Left kidney (tissue), 2 donors: Measurements from ENCODE around the gene ANKRD65. TPM values are rescaled to one million over a fixed set of nuclear protein-coding genes. Genes with fewer than 3 reads are reported as not detected.
"Not testable (repeated sequence)": the region's sequence is repeated elsewhere in the genome, so short reads cannot be mapped to it uniquely, and the experiment has no call there.

Experiments
- DNase-seq: peaks from one replicate; pipeline ENCODE4 v3.0.0-alpha.2; 2013
- polyA plus RNA-seq: library from polyadenylated mRNA; unstranded; fragments of 120-200 nt; gene quantifications from one replicate; pipeline ENCODE4 v1.2.1, GENCODE V29; 2013; ENCODE audit not compliant: insufficient read length

Gene ANKRD65
- polyA plus RNA-seq, 1 donor: 8.5 TPM

GRCh38 chr1:1397839-1398523 is 23.1 kb downstream of the ANKRD65 start:
- no peak for DNase-seq

DNA sequence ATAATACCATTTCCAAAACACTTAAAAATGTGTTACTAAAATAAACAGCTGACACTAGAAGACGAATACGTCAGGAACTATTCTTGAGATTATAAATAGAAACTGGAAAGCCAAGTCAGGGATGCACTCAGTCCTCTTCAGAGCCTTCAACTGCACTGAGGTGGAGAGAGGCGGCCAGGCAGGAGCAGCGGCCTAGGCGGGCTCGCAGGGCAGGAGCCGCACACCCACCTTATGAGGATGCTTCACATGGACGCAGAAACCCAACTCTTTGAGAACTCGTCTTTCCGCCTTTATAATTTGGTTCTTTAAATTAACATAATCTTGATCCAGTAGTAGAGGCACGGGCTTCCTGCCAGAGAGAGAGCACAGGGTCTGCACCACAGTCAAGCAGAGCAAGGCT is 25.9 kb downstream of the ANKRD65 start:
- DNase-seq: no peak

DNA sequence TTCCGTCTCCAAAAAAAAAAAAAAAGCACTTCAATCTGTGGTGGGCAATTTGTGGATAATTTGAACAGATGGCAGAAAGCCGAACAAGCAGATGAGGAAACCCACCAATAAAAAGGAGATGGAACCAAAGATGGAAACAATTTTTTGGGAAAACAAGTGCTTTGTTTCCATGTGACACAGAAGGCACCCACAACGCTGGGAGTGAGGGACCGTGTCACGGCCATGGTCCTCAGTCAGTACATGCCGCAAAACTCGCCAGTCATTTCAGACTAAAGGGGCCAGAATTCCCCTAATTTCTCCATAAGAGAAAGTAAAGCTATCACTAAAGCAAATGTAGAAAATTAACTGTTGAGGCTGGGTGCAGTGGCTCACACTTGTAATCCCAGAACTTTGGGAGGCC is 27.0 kb downstream of the ANKRD65 start:
- no peak for DNase-seq

DNA sequence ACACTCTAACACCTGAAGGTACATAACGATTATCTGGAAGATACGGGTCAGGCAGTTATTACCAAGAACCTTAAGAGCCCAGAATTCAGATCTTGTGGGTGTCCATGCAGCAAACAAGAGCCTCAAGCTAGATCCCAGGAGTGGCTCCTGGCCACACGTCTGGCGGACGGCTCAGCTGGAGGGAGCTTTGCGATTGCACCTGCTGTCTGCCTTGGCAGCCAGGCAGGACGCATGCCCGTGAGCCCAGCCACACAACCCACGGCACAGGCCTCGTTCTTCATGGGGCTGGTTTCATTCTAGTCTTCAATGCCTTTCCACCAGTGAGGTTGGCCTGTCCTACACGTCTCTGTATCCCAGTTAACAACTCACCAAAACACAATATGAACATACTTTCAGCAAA is 27.6 kb downstream of the ANKRD65 start:
- no peak for DNase-seq

- no peak for DNase-seq
These were observed 28.1 kb downstream of the ANKRD65 start for GRCh38 chr1:1393014-1393413.

GRCh38 chr1:1391225-1391624 is 29.9 kb downstream of the ANKRD65 start:
- DNase-seq: no peak

GRCh38 chr1:1390675-1391074 is 30.4 kb downstream of the ANKRD65 start:
- DNase-seq: no peak

DNA sequence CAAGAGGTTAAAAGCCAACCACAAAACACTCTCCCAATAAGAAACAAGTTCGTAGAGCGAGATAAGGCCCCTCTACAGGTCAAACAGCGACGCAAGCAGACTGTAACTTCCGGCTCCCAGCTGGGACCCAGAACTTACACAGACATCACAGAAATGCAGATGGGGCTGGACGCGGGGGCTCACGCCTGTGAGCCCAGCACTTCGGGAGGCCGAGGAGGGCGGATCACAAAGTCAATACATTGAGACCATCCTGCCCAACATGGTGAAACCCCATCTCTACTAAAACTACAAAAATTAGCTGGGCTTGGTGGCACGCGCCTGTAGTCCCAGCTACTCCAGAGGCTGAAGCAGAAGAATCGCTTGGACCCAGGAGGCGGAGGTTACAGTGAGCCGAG is 33.0 kb downstream of the ANKRD65 start:
- no peak for DNase-seq

- DNase-seq: no peak
These were observed 33.7 kb downstream of the ANKRD65 start for GRCh38 chr1:1387098-1388077.

DNA sequence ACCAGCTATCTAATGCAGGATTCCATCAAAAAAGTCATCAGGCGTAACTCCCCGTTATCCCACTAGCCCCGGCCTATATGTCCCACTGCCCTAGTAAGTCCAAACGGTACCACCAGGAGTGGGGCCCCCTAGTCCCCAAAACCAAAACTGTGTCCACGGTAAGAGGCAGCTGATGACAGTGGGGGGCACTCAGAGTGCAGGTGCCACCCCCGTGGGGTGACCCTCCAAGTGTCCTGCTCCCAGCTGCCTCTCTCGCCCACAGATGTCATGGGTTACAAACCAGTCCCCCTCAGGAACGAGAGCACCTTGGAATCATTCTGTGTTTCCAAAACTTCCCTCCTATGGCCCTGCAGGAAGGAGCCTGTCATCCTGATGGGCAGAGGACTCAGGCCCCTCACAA is 35.1 kb downstream of the ANKRD65 start:
- no peak for DNase-seq

DNA sequence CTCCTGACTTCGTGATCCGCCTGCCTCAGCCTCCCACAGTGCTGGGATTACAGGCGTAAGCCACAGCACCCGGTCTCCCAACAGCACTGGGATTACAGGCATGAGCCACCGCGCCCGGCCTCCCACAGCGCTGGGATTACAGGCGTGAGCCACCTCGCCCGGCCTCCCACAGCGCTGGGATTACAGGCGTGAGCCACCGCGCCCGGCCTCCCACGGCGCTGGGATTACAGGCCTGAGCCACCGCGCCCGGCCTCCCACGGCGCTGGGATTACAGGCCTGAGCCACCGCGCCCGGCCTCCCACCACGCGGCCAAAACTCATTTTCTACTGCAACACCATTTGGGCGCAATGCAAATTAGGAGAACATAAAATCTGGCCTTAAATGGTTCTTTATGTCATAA is 35.7 kb downstream of the ANKRD65 start:
- DNase-seq: not testable (repeated sequence)

GRCh38 chr1:1381294-1381693 is 39.8 kb downstream of the ANKRD65 start:
- no peak for DNase-seq

- no peak for DNase-seq
These were observed 40.2 kb downstream of the ANKRD65 start for GRCh38 chr1:1380860-1381259.

DNA sequence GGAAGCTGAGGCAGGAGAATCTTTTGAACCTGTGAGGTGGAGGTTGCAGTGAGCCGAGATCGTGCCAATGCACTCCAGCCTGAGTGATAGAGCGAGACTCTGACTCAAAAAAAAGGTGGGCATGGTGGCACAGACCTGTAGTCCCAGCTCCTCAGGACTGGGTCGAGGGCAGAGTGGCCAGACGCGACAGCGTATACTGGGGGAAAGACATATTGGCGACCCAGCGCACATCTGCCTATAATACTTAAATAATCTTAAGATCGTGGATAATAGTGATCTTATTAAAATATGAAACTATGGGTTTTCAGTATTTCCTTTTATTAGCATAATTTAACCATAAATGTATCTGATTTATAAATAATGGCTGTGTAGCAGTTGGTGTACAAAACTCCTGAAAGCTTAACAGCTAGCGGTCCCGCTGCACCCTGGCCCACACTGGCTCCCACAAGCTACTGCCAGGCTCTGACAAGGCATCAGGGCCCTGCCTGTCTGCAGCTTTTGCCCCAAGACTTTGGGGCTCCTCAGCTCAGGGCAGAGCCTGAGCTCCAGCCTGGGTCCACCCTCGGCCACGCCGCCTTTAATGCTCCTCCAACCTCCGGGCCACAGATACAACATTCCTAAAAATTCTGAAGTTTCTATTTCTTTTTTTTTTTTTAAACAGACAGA is 43.4 kb downstream of the ANKRD65 start:
- DNase-seq: no peak

DNA sequence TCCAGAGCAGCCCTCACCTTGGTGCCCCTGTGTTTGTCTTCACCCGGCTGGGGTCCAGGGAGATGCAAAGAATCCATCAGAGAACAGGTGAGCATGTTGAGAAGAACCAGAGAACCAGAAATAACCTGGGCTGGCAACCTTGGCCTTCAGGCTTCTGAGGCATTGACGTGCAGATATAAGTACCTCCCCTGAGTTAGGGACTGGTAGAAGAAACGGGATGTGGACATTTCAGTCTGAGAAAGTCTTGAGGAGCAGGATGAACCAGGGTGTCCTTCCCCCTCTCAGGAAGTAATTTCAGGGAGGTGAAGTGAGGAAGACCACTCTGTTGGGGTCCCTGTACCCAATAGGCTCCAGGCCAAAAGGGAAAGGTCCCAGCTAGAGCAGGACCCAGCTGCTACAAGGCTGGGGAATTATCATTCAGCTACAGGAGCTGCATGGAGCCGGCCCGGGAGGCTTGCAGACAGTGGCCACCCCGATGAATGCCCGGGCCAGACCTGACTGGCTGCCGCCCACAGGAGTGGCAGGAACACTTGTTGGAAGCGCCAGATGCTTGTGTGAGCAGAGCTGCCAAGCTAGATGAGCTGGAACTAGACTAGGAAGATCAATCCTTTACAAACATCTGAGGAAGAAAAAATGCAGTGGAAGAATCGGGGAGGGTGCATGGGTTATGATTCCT is 44.4 kb downstream of the ANKRD65 start:
- no peak for DNase-seq

DNA sequence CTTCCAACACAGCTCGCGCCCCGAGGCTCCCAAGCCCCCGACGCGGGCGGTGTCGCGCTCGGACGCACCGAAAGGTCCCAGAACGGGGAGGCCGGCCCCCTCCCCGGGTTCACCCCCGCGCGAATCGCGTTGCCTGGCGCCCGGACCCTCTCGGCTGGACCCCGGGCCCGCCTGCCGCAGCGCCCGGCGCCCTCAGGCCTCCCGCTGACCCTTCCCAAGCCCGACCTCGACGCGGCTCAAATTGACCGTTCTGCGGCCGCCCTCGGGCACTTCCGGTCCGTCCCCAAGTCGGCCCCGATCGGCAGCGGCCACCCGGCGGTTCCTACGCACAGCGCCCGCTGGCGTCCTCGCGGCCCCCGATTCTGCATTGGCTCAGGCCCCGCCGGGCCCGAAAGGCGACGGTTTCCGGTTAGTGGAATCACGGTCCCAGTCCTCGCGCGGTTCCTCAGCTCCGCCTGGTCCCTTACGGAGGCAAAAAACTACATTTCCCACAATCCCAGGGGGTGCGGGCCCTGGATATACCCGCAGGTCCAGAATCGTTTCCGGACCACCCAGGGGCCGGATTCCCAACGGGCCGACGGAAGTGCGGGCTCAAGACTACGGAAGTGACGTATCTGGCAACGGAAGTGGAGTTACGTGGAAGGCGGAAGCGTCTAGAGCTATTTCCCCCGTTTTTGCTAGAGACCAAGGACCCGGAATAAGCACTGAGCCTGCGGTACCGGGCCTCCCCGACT is 46.0 kb downstream of the ANKRD65 start, which contains the start of gene AURKAIP1:
TSS of gene AURKAIP1 (minus strand) at position 279 of the 734 bp plus-strand sequence. CDS start 451 bp downstream, outside the sequence.
- peak; percentile 100 for DNase-seq

DNA sequence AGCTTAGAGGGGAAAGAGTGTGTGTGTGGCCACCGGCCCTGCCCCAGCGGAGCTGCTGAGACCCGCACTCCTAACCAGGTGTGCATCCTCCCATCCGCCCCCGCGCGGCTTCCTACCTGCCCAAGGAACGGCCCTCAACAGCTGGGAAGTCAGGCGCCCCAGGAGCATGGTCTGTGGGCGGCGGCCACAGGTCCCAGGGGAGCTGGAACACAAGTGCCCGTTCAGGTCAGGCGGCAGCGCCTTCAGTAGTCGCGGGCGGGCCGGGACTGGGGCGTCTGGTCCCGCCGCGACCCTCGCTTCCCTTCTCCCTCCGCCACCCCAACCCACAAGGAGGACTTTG is 46.5 kb downstream of the ANKRD65 start:
- DNase-seq: no peak

- DNase-seq: no peak
These were observed 47.1 kb downstream of the ANKRD65 start for GRCh38 chr1:1373815-1374588.

DNA sequence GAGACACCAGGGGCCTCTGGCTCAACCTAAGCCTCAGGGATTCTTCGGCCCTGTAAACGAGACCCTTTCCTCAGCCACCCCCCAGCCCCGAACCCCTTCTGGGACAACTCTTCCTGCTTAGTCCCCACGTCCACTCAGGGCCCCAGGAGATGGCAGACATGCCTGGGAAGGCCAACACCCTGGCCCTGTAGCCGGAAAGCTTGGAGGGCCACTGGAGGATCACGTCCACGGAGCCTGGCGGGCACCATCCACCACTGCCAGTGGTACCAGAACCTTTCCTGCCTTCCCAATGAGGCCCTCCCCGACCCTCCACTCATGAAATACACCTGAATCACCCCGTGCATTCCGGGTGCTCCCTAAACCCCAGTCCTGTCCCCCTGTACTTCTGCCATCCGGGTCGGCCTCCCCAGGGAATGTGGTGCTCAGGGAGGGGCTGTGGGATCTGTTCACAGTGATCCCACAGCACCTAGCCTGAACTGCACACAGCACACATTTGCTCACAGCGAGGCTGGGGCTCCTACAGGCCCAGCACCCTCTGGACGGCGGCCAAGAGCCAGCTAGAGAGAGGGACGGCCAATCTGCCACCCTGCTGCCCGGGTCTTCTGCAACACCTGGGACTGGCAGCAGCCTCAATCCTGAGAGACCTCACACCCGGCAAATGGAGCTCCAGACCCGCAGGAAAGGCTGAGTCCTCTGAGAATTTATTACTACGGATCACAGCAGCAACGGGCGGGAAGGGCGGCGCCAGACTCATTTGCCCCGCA is 47.8 kb downstream of the ANKRD65 start:
- DNase-seq: no peak
